Measurements from ENCODE around the gene ASXL3.

DNA sequence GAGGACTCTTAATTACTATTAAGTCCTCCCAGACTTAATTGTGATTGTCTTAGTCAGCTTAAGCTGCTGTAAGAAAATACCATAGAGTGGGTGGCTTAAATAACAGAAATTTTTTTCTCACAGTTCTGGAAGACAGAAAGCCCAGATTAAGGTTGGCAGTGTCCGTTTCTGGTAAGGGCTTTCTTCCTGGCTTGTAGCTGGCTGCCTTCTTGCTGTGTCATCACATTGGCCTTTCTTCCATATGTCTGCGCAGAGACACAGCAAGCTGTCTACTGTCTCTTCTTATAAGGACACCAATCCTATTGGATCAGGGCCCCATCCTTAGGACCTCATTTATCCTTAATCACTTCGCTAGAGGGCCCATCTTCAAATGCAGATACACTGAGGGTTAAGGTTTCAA is 38.5 kb downstream of the ASXL3 start:
- no peak for TF ChIP-seq POLR2AphosphoS5 (IDR thresholded peaks at IDR 0.05; ENCODE audit: low read depth, low read length)
- TF ChIP-seq, protein P1, sequence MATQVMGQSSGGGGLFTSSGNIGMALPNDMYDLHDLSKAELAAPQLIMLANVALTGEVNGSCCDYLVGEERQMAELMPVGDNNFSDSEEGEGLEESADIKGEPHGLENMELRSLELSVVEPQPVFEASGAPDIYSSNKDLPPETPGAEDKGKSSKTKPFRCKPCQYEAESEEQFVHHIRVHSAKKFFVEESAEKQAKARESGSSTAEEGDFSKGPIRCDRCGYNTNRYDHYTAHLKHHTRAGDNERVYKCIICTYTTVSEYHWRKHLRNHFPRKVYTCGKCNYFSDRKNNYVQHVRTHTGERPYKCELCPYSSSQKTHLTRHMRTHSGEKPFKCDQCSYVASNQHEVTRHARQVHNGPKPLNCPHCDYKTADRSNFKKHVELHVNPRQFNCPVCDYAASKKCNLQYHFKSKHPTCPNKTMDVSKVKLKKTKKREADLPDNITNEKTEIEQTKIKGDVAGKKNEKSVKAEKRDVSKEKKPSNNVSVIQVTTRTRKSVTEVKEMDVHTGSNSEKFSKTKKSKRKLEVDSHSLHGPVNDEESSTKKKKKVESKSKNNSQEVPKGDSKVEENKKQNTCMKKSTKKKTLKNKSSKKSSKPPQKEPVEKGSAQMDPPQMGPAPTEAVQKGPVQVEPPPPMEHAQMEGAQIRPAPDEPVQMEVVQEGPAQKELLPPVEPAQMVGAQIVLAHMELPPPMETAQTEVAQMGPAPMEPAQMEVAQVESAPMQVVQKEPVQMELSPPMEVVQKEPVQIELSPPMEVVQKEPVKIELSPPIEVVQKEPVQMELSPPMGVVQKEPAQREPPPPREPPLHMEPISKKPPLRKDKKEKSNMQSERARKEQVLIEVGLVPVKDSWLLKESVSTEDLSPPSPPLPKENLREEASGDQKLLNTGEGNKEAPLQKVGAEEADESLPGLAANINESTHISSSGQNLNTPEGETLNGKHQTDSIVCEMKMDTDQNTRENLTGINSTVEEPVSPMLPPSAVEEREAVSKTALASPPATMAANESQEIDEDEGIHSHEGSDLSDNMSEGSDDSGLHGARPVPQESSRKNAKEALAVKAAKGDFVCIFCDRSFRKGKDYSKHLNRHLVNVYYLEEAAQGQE (IDR thresholded peaks at IDR 0.05; ENCODE audit: insufficient read depth in 1 of 2, low read depth in 2 of 2, low read length in 2 of 2): no peak
- no peak for TF ChIP-seq TAF1 (IDR thresholded peaks at IDR 0.05; ENCODE audit: borderline replicate concordance, insufficient read depth, low read length)
- no peak for TF ChIP-seq FOXP2 (optimal IDR thresholded peaks at IDR 0.05; ENCODE audit: borderline replicate concordance, extremely low read depth, extremely low read length, insufficient read depth)

Measured in PFSK-1 (cell line).